CD4-positive, alpha-beta memory T cell (primary cell): ENCODE results near the gene HOXA13. TPM values are rescaled to one million over a fixed set of nuclear protein-coding genes. Genes with fewer than 3 reads are reported as not detected.

Experiments
- CTCF ChIA-PET: fragments of 350-600 bp; sonication (Branson Sonifier 250); formaldehyde crosslinking; loops from one replicate; lab custom pipeline; 2021; ENCODE audit warnings: inconsistent platforms; ENCODE audit not compliant: partially characterized antibody; lab: Charles Lee
- POLR2A ChIA-PET: fragments of 350-600 bp; sonication (Branson Sonifier 250); formaldehyde crosslinking; loops from one replicate; lab custom pipeline; 2021; ENCODE audit not compliant: partially characterized antibody; lab: Charles Lee
- DNase-seq, 5 donors: peaks; one replicate each; pipeline versions ENCODE4 v3.0.0 to v3.0.0-alpha.2; 2020 to 2022; ENCODE audit warnings: mixed read lengths in 1 of 5
- H3K27ac ChIP-seq: one replicate; pipeline ENCODE4 v1.7.0; 2013; ENCODE audit warnings: low read depth, low read length
- H3K27me3 ChIP-seq: 2 replicates; pipeline ENCODE4 v1.7.0; 2013; ENCODE audit warnings: mild to moderate bottlenecking, low read length, moderate library complexity; ENCODE audit not compliant: insufficient read depth
- H3K36me3 ChIP-seq: 2 replicates; pipeline ENCODE4 v1.7.0; 2013; ENCODE audit warnings: mild to moderate bottlenecking, low read length, moderate library complexity; ENCODE audit not compliant: insufficient read depth
- H3K4me1 ChIP-seq: 2 replicates; pipeline ENCODE4 v1.7.0; 2013; ENCODE audit warnings: mild to moderate bottlenecking, low read length, moderate library complexity; ENCODE audit not compliant: insufficient read depth
- H3K4me3 ChIP-seq, 2 donors: one replicate each; pipeline ENCODE4 v1.7.0; 2013; ENCODE audit warnings: low read length in 2 of 2, mild to moderate bottlenecking in 1 of 2
- H3K9me3 ChIP-seq, 2 donors: one replicate each; pipeline ENCODE4 v1.7.0; 2013; ENCODE audit warnings: low read length in 2 of 2, control low read depth in 1 of 2; ENCODE audit not compliant: control insufficient read depth in 1 of 2
- H3K27ac Mint-ChIP-seq, 7 donors: one replicate each; pipeline ENCODE4 v1.8.0; 2020 to 2021; ENCODE audit warnings: mixed read lengths in 7 of 7, mild to moderate bottlenecking in 6 of 7, inconsistent platforms in 3 of 7, moderate library complexity in 3 of 7
- H3K27me3 Mint-ChIP-seq, 2 donors: one replicate each; pipeline ENCODE4 v1.8.0; 2020 to 2021; ENCODE audit warnings: mixed read lengths in 2 of 2
- H3K36me3 Mint-ChIP-seq, 2 donors: one replicate each; pipeline ENCODE4 v1.8.0; 2020 to 2021; ENCODE audit warnings: mixed read lengths in 2 of 2, inconsistent platforms in 1 of 2, mild to moderate bottlenecking in 1 of 2
- H3K4me1 Mint-ChIP-seq, 4 donors: one replicate each; pipeline ENCODE4 v1.8.0; 2020 to 2021; ENCODE audit warnings: mixed read lengths in 4 of 4, mild to moderate bottlenecking in 1 of 4
- H3K4me3 Mint-ChIP-seq, 8 donors: one replicate each; pipeline ENCODE4 v1.8.0; 2020 to 2021; ENCODE audit warnings: mixed read lengths in 8 of 8, mild to moderate bottlenecking in 7 of 8, moderate library complexity in 6 of 8, inconsistent platforms in 3 of 8
- H3K9me3 Mint-ChIP-seq, 8 donors: one replicate each; pipeline ENCODE4 v1.8.0; 2020 to 2021; ENCODE audit warnings: mixed read lengths in 8 of 8, mild to moderate bottlenecking in 5 of 8, inconsistent platforms in 3 of 8, moderate library complexity in 1 of 8
- intact Hi-C: fragments of 100-400 bp; cut with micrococcal nuclease; formaldehyde crosslinking; loops from one replicate; pipeline ENCODE4 v1.15.1; 2023
- polyA plus RNA-seq, 2 donors: library from polyadenylated mRNA; unstranded; fragments of 300-500 nt; fragmentation: Illumina TruSeq; gene quantifications; one replicate each; pipeline ENCODE4 v1.2.3, GENCODE V29; 2021
- total RNA-seq, 2 experiments: library from RNA; stranded (reverse); gene quantifications; one replicate each; pipeline ENCODE4 v1.2.3, GENCODE V29; 2021

Gene HOXA13
- total and polyA plus RNA-seq, 4 experiments from 2014 or later: not detected

DNA sequence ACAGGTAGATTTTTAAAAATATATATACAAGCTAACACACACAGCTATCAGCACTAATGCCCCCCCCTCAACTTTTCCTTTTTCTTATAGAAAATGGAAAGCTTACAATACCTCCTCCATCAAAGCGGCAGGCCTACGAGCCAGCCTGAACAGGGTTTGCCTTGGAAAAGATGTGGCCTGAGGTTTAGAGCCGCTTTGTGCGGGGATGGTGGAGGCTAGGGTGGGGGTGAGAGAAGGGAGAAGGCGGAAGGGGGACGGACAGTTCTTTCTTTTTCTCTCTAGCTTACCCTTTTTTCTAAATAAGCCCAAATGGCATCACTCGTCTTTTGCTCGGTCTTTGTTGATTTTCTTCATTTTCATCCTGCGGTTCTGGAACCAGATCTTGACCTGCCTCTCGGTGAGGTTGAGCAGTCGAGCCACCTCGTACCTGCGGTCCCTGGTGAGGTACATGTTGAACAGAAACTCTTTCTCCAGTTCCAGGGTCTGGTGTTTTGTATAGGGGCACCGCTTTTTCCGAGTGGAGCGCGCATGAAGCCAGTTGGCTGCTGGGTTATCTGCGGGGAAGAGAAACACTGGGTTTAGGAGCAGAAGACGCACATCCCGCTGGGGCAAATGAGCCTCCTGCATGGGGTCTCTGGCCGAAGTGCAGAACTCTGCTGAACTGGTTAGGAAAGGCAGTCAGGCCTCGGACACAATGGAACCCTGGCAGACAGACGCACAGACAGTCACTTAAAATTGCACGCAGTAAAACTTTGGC is 36.4 kb downstream of the HOXA13 start:
- H3K27ac ChIP-seq: no peak overlapping the region
- peak overlapping the region in 2 of 8 donors; percentile 13 to 32 for H3K4me3 Mint-ChIP-seq
- intact Hi-C loops: loop anchor here (5.0 to 10.0 kb wide), 5 partner anchors 66 to 1311 kb away; partner anchors contain the start of genes HOXA1 and SNX10
- ChIA-PET POLR2A (no interaction called here), CTCF (interaction anchor here (1.0 to 3.6 kb wide), 12 partner anchors 13 to 1312 kb away, joined by 3 to 66 read pairs (median 7); partner anchors contain the start of gene HOXA3)
- peaks cover 13 to 44% (median 22%) of the 10 kb centered on the region in 4 donors for H3K4me1 Mint-ChIP-seq
- H3K36me3 ChIP-seq: no peaks in the 10 kb centered on the region
- H3K27me3 ChIP-seq: peaks cover 85% of the 10 kb centered on the region
- peaks cover 51 to 69% of the 10 kb centered on the region in 2 donors for H3K27me3 Mint-ChIP-seq
- peaks cover 0 to 49% (median 3%) of the 10 kb centered on the region in 8 donors for H3K9me3 Mint-ChIP-seq
- no peak overlapping the region for H3K4me3 ChIP-seq
- peaks cover 40% of the 10 kb centered on the region for H3K4me1 ChIP-seq
- no peaks in the 10 kb centered on the region for H3K9me3 ChIP-seq
- DNase-seq: no peak
- H3K36me3 Mint-ChIP-seq: no peaks in the 10 kb centered on the region
- H3K27ac Mint-ChIP-seq: peak overlapping the region in 5 of 7 donors; percentile 2 to 89 (median 20)

DNA sequence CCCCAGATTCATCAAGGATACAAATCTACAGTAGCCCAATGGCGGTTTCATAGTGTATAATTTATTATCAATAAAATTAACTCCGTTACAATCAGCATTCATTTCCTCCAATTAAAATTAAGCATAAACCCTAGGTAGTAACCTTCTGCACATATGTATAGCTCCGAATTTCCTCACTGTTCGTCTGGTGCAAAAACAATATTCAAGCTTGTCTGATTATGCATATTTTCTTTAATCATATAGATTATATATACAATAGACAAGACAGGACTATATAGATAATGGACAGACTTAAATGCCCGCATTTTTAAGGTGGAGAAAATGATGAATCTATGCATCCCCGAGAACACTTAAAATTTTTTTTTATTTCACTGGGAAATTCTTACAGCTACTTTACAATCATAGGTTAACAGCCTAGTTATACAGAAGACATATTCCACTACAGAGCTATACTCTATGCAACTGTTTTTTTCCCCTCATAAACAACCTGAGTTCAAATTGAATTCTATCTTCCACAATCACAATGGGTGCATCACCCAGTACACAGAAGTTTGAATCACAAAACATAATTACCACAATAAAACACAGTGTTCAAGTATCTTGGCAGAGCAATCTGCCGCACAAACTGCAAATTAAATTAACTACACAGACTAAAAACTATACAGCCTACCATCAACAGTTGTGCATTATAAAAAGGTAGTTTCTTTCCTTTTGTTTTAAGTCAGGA is 37.2 kb downstream of the HOXA13 start:
- Histone ChIP-seq H3K36me3 (no peaks in the 10 kb centered on the region), H3K4me3 (no peak overlapping the region), H3K4me1 (peaks cover 40% of the 10 kb centered on the region), H3K9me3 (no peaks in the 10 kb centered on the region), H3K27ac (no peak overlapping the region), H3K27me3 (peaks cover 84% of the 10 kb centered on the region)
- peaks cover 0 to 3% of the 10 kb centered on the region in 2 donors for H3K36me3 Mint-ChIP-seq
- DNase-seq: no peak
- peaks cover 0 to 43% (median 2%) of the 10 kb centered on the region in 8 donors for H3K9me3 Mint-ChIP-seq
- ChIA-PET POLR2A (interaction anchor here (0.5 kb wide), 1 partner anchor 785 kb away, joined by 3 read pairs; no protein-coding TSS in a partner anchor), CTCF (interaction anchor here (0.8 to 3.6 kb wide), 14 partner anchors 9 to 1311 kb away, joined by 3 to 66 read pairs (median 6); partner anchors contain the start of genes HOXA3 and HOXA5)
- H3K27ac Mint-ChIP-seq: peak overlapping the region in 2 of 7 donors; percentile 9 to 89
- H3K4me3 Mint-ChIP-seq: peak overlapping the region in 1 of 8 donors; percentile 13
- peaks cover 16 to 45% (median 26%) of the 10 kb centered on the region in 4 donors for H3K4me1 Mint-ChIP-seq
- H3K27me3 Mint-ChIP-seq: peaks cover 50 to 68% of the 10 kb centered on the region in 2 donors
- intact Hi-C loops: loop anchor here (5.0 to 10.0 kb wide), 5 partner anchors 65 to 1310 kb away; partner anchors contain the start of genes HOXA1 and SNX10

DNA sequence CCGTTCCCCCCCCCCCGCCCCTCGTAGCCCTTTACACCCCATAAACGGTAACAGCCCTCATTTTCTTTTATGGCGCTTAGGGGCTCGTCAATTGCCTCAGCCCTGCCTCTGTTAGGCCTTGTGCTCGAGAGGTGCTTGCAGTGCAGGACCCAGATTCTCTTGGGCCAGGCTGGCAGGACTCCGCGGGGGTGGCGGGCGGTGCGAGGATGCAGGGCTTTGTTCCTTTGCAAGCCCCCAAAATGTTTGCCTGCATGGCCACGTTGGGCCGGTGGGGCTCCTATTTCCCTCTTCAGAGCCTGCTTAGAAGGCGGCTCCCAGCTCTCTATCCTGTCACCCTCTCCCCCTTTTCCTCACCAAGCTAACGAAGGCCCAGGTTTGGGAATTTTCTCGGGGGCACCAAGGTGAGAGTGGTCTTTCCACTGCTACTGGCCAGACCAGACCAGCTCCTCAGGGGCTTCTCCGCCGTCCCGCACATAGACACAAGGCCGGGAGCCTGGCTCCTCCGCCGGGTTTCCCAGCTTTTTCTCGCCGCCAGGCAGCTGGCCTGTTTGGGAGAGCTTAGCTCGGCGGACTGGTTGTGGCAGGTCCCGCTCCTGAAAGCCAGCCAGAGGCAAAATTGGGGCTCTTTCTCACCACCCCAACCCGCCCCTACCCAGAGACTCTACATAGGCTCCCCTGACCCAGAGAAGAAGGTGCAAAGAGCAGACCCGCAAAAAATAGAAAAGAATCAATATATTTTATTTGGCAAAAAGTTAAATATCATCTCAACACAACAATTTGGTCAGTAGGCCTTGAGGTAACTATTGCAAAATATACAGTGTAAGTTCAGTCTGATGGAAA is 38.0 kb downstream of the HOXA13 start:
- H3K9me3 Mint-ChIP-seq: peaks cover 0 to 43% (median 2%) of the 10 kb centered on the region in 8 donors
- peaks cover 0 to 3% of the 10 kb centered on the region in 2 donors for H3K36me3 Mint-ChIP-seq
- no peak overlapping the region for H3K4me3 ChIP-seq
- H3K27ac Mint-ChIP-seq: peak overlapping the region in 1 of 7 donors; percentile 23
- intact Hi-C loops: loop anchor here (1.0 to 10.0 kb wide), 12 partner anchors 11 to 1310 kb away; partner anchors contain the start of genes HOXA1 and SNX10
- peaks cover 40% of the 10 kb centered on the region for H3K4me1 ChIP-seq
- peaks cover 16 to 48% (median 27%) of the 10 kb centered on the region in 4 donors for H3K4me1 Mint-ChIP-seq
- CTCF ChIA-PET: interaction anchor here (0.8 to 3.6 kb wide), 21 partner anchors 8 to 1310 kb away, joined by 3 to 66 read pairs (median 6); partner anchors contain the start of genes HOXA3 and HOXA5
- peaks cover 53 to 69% of the 10 kb centered on the region in 2 donors for H3K27me3 Mint-ChIP-seq
- DNase-seq: no peak
- peaks cover 83% of the 10 kb centered on the region for H3K27me3 ChIP-seq
- H3K36me3 ChIP-seq: no peaks in the 10 kb centered on the region
- POLR2A ChIA-PET: interaction anchor here (0.5 to 1.7 kb wide), 3 partner anchors 11 to 785 kb away, joined by 3 to 6 read pairs (median 6); partner anchors contain the start of gene HOXA10
- H3K27ac ChIP-seq: no peak overlapping the region
- H3K4me3 Mint-ChIP-seq: peak overlapping the region in 1 of 8 donors; percentile 15
- H3K9me3 ChIP-seq: no peaks in the 10 kb centered on the region

DNA sequence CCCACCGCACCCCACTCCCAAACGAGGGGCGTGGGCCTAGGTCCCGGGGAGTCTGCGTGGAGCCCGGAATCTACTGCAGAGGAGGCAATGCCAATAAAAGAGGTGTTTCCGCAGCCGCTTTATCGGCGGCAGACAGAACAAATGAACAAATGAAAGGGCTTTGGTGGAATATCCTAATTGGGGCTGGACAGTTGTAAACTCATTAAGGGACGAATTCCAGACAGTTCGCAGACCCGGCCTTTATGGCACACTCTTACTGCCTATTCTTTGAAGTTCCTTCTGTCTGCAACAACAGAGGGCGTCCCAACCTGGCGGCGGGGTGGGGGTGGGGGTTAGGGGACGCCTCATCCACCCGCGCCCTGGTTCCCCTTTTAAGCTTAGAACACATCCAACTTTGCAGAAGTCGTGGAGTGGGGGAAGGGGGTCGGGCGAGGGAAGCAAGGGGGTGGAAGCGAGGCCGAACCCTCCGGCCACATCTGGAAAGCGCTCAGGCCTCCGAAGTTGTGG is 38.6 kb downstream of the HOXA13 start:
- DNase-seq: no peak
- ChIA-PET POLR2A (interaction anchor here (1.2 to 1.7 kb wide), 2 partner anchors 12 to 478 kb away, joined by 6 read pairs; partner anchors contain the start of gene HOXA10), CTCF (interaction anchor here (0.7 to 3.6 kb wide), 33 partner anchors 9 to 1316 kb away, joined by 3 to 66 read pairs (median 5); partner anchors contain the start of genes HOXA10 and HOXA3)
- H3K4me1 ChIP-seq: peaks cover 38% of the 10 kb centered on the region
- Mint-ChIP-seq H3K36me3 (peaks cover 0 to 3% of the 10 kb centered on the region in 2 donors), H3K27ac (peak overlapping the region in 1 of 7 donors; percentile 88), H3K4me1 (peaks cover 18 to 51% (median 30%) of the 10 kb centered on the region in 4 donors), H3K4me3 (peak overlapping the region; percentile 77 to 87 (median 80)), H3K27me3 (peaks cover 53 to 67% of the 10 kb centered on the region in 2 donors), H3K9me3 (peaks cover 0 to 42% (median 1%) of the 10 kb centered on the region in 8 donors)
- H3K9me3 ChIP-seq: no peaks in the 10 kb centered on the region
- H3K27me3 ChIP-seq: peaks cover 80% of the 10 kb centered on the region
- no peak overlapping the region for H3K27ac ChIP-seq
- intact Hi-C loops: loop anchor here (1.0 to 10.0 kb wide), 12 partner anchors 10 to 1309 kb away; partner anchors contain the start of genes HOXA1 and SNX10
- H3K4me3 ChIP-seq: peak overlapping the region; percentile 61 to 79
- H3K36me3 ChIP-seq: no peaks in the 10 kb centered on the region

DNA sequence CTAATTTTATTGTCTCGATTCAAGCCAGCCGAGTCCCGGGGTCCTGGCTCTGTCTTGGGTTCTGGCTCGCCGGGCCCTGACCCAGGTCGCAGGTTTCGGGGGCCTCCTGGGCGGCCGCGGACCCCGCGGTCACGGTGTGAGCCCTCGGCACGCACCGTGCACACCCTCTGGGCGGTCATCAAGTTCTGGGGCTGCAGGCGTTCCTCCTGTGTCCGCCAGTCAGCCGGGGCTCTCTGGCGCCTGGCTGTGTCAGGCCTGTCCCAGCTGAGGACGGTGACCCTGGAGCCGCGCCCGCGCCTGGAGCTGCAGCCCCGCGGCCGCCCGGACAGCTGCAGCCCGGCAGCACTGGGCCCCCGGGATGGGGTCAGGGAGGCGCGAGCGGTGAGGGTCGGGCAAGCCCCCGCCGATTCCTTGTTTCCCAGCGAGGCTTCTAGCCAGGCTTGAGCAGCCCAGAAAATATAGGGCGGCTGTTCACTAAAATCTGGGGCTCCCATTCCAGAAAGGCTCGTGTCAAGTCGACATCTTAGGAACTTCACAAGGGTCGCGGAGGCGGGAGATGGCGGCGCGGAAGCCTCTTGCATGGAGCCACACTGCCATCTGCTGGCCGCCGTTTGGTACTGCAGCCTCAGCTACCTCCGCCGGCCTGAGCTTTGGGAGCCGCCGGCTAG is 39.2 kb downstream of the HOXA13 start:
- H3K27ac Mint-ChIP-seq: peak overlapping the region in 1 of 7 donors; percentile 88
- H3K36me3 ChIP-seq: no peaks in the 10 kb centered on the region
- peak; percentile 77 to 84 (median 78) for DNase-seq
- H3K4me3 Mint-ChIP-seq: peak overlapping the region; percentile 77 to 87 (median 81)
- ChIA-PET POLR2A (interaction anchor here (1.2 to 1.7 kb wide), 2 partner anchors 13 to 478 kb away, joined by 6 read pairs; partner anchors contain the start of gene HOXA10), CTCF (interaction anchor here (0.7 to 3.6 kb wide), 33 partner anchors 9 to 1316 kb away, joined by 3 to 66 read pairs (median 5); partner anchors contain the start of genes HOXA10 and HOXA3)
- peaks cover 0 to 44% (median under 1%) of the 10 kb centered on the region in 8 donors for H3K9me3 Mint-ChIP-seq
- no peaks in the 10 kb centered on the region for H3K9me3 ChIP-seq
- no peak overlapping the region for H3K27ac ChIP-seq
- peaks cover 38% of the 10 kb centered on the region for H3K4me1 ChIP-seq
- peaks cover 51 to 68% of the 10 kb centered on the region in 2 donors for H3K27me3 Mint-ChIP-seq
- H3K4me3 ChIP-seq: peak overlapping the region; percentile 61 to 79
- H3K4me1 Mint-ChIP-seq: peaks cover 18 to 52% (median 30%) of the 10 kb centered on the region in 4 donors
- peaks cover 0 to 3% of the 10 kb centered on the region in 2 donors for H3K36me3 Mint-ChIP-seq
- H3K27me3 ChIP-seq: peaks cover 80% of the 10 kb centered on the region
- intact Hi-C loops: loop anchor here (1.0 to 10.0 kb wide), 12 partner anchors 9 to 1308 kb away; partner anchors contain the start of genes HOXA1 and SNX10
